WTC11 (cell line): ENCODE results near the gene HSPA1B. TPM values are rescaled to one million over a fixed set of nuclear protein-coding genes. Genes with fewer than 3 reads are reported as not detected.

Experiments used
- ATAC-seq: fragments of 200-7000 bp; cut with Tn5 transposase; 2 replicates; pipeline ENCODE4 v1.10.0; 2021; ENCODE audit warnings: mild to moderate bottlenecking, moderate library complexity
- CTCF ChIA-PET: fragments of 300-600 bp; sonication (Branson Sonifier 250); formaldehyde crosslinking; loops from one replicate; lab custom pipeline; 2021; ENCODE audit warnings: antibody characterized with exemption; lab: Charles Lee
- POLR2A ChIA-PET: fragments of 350-600 bp; sonication (Branson Sonifier 250); formaldehyde crosslinking; loops from one replicate; lab custom pipeline; 2021; ENCODE audit warnings: antibody characterized with exemption; lab: Charles Lee
- DNase-seq: peaks from one replicate; pipeline ENCODE4 v3.0.0; 2021; ENCODE audit warnings: low spot score
- H3K27ac Mint-ChIP-seq: 2 replicates; pipeline ENCODE4 v1.8.0; 2021; ENCODE audit warnings: mixed read lengths
- H3K27me3 Mint-ChIP-seq: 2 replicates; pipeline ENCODE4 v1.8.0; 2021; ENCODE audit warnings: low read depth, mild to moderate bottlenecking, moderate library complexity, mixed read lengths
- H3K36me3 Mint-ChIP-seq: 2 replicates; pipeline ENCODE4 v1.8.0; 2021; ENCODE audit warnings: mixed read lengths
- H3K4me1 Mint-ChIP-seq: 2 replicates; pipeline ENCODE4 v1.8.0; 2022; ENCODE audit warnings: mixed read lengths
- H3K4me3 Mint-ChIP-seq: 2 replicates; pipeline ENCODE4 v1.8.0; 2021; ENCODE audit warnings: mild to moderate bottlenecking, moderate library complexity, mixed read lengths
- H3K9me3 Mint-ChIP-seq: 2 replicates; pipeline ENCODE4 v1.8.0; 2021; ENCODE audit warnings: mixed read lengths
- CREB1 ChIP-seq: sonication (generic); formaldehyde crosslinking; IDR thresholded peaks from 2 replicates; pipeline ENCODE4 v1.8.0; 2023; ENCODE audit warnings: mild to moderate bottlenecking, missing genetic modification reagents
- ELF4 ChIP-seq: sonication (generic); formaldehyde crosslinking; IDR thresholded peaks from 2 replicates; pipeline ENCODE4 v1.8.1; 2022; ENCODE audit warnings: low read depth, mild to moderate bottlenecking, moderate library complexity, missing genetic modification reagents
- TCF7 ChIP-seq: sonication (generic); formaldehyde crosslinking; IDR thresholded peaks from 2 replicates; pipeline ENCODE4 v1.8.0; 2022; ENCODE audit warnings: mild to moderate bottlenecking, low read depth, missing genetic modification reagents, moderate library complexity
- TEAD1 ChIP-seq: sonication (generic); formaldehyde crosslinking; IDR thresholded peaks from 2 replicates; pipeline ENCODE4 v1.8.0; 2022; ENCODE audit warnings: mild to moderate bottlenecking, missing genetic modification reagents
- TEAD4 ChIP-seq: sonication (generic); formaldehyde crosslinking; IDR thresholded peaks from 2 replicates; pipeline ENCODE4 v1.8.0; 2022; ENCODE audit warnings: mild to moderate bottlenecking, missing genetic modification reagents
- ZNF138 ChIP-seq: sonication (generic); formaldehyde crosslinking; conservative IDR thresholded peaks from 2 replicates; pipeline ENCODE4 v1.8.1; 2022; ENCODE audit warnings: mild to moderate bottlenecking, moderate library complexity, missing genetic modification reagents
- ZNF416 ChIP-seq: fragments of 250-450 bp; sonication (Bioruptor Pico); IDR thresholded peaks from 2 replicates; pipeline ENCODE4 v1.9.0; 2021; ENCODE audit warnings: mild to moderate bottlenecking, inconsistent platforms
- total RNA-seq: library from RNA; stranded (reverse); gene quantifications from 3 replicates; pipeline ENCODE4 v1.2.3, GENCODE V29; 2021
- TF ChIP-seq, protein P1 (sequence below): sonication (generic); formaldehyde crosslinking; IDR thresholded peaks from 2 replicates; pipeline ENCODE4 v1.8.1; 2022; ENCODE audit warnings: low read depth, missing genetic modification reagents, borderline replicate concordance
- TF ChIP-seq, protein P2 (sequence below): sonication (generic); formaldehyde crosslinking; IDR thresholded peaks from 2 replicates; pipeline ENCODE4 v1.8.1; 2022; ENCODE audit warnings: mild to moderate bottlenecking, missing genetic modification reagents, moderate library complexity, borderline replicate concordance
- TF ChIP-seq, protein P3 (sequence below): sonication (generic); formaldehyde crosslinking; IDR thresholded peaks from 2 replicates; pipeline ENCODE4 v1.8.1; 2023; ENCODE audit warnings: mild to moderate bottlenecking, missing genetic modification reagents
- TF ChIP-seq, protein P4 (sequence below): sonication (generic); formaldehyde crosslinking; IDR thresholded peaks from 2 replicates; pipeline ENCODE4 v1.8.0; 2022; ENCODE audit warnings: mild to moderate bottlenecking, missing genetic modification reagents
- TF ChIP-seq, protein P5 (sequence below): fragments of 250-450 bp; sonication (Bioruptor Pico); IDR thresholded peaks from 2 replicates; pipeline ENCODE4 v1.9.0; 2021; ENCODE audit warnings: mild to moderate bottlenecking, borderline replicate concordance
- TF ChIP-seq, protein P6 (sequence below): fragments of 250-450 bp; sonication (Bioruptor Pico); conservative IDR thresholded peaks from 2 replicates; pipeline ENCODE4 v1.9.0; 2021; ENCODE audit warnings: mild to moderate bottlenecking
- TF ChIP-seq, protein P7 (sequence below): sonication (generic); formaldehyde crosslinking; IDR thresholded peaks from 2 replicates; pipeline ENCODE4 v1.8.1; 2022; ENCODE audit warnings: low read depth, mild to moderate bottlenecking, moderate library complexity, missing genetic modification reagents, borderline replicate concordance
- TF ChIP-seq, protein P8 (sequence below): sonication (generic); formaldehyde crosslinking; IDR thresholded peaks from 2 replicates; pipeline ENCODE4 v1.8.0; 2022; ENCODE audit warnings: mild to moderate bottlenecking, missing genetic modification reagents

The HSPA1B gene
- total RNA-seq, 1 experiment from 2014 or later = 75.3 TPM

DNA sequence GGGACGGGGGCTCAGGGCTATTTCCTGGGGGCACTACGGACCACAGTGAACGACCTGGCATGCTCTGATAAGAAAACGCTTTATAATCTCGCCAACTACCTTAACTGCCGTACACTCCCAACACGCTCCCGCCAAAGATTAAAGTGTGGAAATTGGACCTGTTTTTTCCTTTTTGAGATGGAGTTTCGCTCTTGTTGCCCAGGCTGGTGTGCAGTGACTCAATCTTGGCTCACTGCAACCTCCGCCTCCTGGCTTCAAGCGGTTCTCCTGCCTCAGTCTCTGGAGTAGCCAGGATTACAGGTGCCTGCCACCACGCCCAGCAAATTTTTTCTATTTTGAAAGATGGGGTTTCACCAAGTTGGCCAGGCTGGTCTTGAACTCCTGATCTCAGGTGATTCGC, 51.6 kb downstream of the HSPA1B start:
- Mint-ChIP-seq H3K36me3 (peaks cover 36% of the 10 kb centered on the region), H3K4me3 (peak overlapping the region; percentile 48), H3K4me1 (peaks cover 6% of the 10 kb centered on the region), H3K27ac (peak overlapping the region; percentile 94), H3K9me3 (no peaks in the 10 kb centered on the region), H3K27me3 (no peaks in the 10 kb centered on the region)
- TF ChIP-seq TEAD4 (no peak), ZNF416 (CRISPR knock-in tag) (no peak), ELF4 (no peak), CREB1 (no peak), TCF7 (CRISPR knock-in tag) (no peak), ZNF138 (no peak), TEAD1 (no peak)
- TF ChIP-seq, protein P1, sequence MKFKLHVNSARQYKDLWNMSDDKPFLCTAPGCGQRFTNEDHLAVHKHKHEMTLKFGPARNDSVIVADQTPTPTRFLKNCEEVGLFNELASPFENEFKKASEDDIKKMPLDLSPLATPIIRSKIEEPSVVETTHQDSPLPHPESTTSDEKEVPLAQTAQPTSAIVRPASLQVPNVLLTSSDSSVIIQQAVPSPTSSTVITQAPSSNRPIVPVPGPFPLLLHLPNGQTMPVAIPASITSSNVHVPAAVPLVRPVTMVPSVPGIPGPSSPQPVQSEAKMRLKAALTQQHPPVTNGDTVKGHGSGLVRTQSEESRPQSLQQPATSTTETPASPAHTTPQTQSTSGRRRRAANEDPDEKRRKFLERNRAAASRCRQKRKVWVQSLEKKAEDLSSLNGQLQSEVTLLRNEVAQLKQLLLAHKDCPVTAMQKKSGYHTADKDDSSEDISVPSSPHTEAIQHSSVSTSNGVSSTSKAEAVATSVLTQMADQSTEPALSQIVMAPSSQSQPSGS (CRISPR knock-in tag) = no peak
- TF ChIP-seq, protein P2, sequence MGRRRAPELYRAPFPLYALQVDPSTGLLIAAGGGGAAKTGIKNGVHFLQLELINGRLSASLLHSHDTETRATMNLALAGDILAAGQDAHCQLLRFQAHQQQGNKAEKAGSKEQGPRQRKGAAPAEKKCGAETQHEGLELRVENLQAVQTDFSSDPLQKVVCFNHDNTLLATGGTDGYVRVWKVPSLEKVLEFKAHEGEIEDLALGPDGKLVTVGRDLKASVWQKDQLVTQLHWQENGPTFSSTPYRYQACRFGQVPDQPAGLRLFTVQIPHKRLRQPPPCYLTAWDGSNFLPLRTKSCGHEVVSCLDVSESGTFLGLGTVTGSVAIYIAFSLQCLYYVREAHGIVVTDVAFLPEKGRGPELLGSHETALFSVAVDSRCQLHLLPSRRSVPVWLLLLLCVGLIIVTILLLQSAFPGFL = no peak
- TF ChIP-seq, protein P3, sequence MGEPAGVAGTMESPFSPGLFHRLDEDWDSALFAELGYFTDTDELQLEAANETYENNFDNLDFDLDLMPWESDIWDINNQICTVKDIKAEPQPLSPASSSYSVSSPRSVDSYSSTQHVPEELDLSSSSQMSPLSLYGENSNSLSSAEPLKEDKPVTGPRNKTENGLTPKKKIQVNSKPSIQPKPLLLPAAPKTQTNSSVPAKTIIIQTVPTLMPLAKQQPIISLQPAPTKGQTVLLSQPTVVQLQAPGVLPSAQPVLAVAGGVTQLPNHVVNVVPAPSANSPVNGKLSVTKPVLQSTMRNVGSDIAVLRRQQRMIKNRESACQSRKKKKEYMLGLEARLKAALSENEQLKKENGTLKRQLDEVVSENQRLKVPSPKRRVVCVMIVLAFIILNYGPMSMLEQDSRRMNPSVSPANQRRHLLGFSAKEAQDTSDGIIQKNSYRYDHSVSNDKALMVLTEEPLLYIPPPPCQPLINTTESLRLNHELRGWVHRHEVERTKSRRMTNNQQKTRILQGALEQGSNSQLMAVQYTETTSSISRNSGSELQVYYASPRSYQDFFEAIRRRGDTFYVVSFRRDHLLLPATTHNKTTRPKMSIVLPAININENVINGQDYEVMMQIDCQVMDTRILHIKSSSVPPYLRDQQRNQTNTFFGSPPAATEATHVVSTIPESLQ (CRISPR knock-in tag) = no peak
- TF ChIP-seq, protein P4, sequence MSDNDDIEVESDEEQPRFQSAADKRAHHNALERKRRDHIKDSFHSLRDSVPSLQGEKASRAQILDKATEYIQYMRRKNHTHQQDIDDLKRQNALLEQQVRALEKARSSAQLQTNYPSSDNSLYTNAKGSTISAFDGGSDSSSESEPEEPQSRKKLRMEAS (CRISPR knock-in tag) = no peak
- TF ChIP-seq, protein P5, sequence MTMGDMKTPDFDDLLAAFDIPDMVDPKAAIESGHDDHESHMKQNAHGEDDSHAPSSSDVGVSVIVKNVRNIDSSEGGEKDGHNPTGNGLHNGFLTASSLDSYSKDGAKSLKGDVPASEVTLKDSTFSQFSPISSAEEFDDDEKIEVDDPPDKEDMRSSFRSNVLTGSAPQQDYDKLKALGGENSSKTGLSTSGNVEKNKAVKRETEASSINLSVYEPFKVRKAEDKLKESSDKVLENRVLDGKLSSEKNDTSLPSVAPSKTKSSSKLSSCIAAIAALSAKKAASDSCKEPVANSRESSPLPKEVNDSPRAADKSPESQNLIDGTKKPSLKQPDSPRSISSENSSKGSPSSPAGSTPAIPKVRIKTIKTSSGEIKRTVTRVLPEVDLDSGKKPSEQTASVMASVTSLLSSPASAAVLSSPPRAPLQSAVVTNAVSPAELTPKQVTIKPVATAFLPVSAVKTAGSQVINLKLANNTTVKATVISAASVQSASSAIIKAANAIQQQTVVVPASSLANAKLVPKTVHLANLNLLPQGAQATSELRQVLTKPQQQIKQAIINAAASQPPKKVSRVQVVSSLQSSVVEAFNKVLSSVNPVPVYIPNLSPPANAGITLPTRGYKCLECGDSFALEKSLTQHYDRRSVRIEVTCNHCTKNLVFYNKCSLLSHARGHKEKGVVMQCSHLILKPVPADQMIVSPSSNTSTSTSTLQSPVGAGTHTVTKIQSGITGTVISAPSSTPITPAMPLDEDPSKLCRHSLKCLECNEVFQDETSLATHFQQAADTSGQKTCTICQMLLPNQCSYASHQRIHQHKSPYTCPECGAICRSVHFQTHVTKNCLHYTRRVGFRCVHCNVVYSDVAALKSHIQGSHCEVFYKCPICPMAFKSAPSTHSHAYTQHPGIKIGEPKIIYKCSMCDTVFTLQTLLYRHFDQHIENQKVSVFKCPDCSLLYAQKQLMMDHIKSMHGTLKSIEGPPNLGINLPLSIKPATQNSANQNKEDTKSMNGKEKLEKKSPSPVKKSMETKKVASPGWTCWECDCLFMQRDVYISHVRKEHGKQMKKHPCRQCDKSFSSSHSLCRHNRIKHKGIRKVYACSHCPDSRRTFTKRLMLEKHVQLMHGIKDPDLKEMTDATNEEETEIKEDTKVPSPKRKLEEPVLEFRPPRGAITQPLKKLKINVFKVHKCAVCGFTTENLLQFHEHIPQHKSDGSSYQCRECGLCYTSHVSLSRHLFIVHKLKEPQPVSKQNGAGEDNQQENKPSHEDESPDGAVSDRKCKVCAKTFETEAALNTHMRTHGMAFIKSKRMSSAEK = no peak
- TF ChIP-seq, protein P6, sequence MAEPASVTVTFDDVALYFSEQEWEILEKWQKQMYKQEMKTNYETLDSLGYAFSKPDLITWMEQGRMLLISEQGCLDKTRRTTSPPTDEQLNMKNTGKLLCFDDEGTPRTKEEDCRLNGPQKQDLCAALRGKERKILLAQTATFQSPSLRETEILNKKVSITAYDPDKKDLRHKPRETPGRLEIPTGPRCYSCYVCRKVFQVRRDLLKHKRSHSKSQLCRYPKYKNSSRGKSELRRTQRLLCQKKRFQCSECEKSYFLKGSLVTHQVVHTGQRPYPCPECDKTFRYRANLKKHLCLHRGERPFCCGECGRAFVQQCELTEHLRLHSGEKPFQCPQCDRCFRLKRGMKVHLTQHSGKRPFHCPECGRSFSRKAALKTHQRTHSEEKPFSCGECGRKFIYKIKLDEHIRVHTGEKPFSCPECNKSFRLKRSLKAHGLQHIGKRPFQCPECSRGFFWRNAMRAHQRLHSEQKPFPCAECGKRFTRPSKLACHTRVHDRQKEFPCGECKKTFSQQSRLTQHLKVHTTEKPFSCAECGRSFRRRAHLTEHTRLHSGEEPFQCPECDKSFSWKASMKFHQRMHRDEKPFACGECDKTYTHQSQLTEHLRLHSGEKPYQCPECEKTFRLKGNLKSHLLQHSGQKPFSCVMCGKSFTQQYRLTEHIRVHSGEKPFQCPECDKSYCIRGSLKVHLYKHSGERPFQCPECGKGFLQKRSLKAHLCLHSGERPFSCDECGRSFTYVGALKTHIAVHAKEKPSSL = no peak
- TF ChIP-seq, protein P7, sequence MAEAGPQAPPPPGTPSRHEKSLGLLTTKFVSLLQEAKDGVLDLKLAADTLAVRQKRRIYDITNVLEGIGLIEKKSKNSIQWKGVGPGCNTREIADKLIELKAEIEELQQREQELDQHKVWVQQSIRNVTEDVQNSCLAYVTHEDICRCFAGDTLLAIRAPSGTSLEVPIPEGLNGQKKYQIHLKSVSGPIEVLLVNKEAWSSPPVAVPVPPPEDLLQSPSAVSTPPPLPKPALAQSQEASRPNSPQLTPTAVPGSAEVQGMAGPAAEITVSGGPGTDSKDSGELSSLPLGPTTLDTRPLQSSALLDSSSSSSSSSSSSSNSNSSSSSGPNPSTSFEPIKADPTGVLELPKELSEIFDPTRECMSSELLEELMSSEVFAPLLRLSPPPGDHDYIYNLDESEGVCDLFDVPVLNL = no peak
- TF ChIP-seq, protein P8, sequence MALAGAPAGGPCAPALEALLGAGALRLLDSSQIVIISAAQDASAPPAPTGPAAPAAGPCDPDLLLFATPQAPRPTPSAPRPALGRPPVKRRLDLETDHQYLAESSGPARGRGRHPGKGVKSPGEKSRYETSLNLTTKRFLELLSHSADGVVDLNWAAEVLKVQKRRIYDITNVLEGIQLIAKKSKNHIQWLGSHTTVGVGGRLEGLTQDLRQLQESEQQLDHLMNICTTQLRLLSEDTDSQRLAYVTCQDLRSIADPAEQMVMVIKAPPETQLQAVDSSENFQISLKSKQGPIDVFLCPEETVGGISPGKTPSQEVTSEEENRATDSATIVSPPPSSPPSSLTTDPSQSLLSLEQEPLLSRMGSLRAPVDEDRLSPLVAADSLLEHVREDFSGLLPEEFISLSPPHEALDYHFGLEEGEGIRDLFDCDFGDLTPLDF (CRISPR knock-in tag) = no peak
- DNase-seq (no peak), ATAC-seq (no peak)
- ChIA-PET CTCF (interaction anchor here (0.8 to 2.1 kb wide), 5 partner anchors 9 to 189 kb away, joined by 3 to 7 read pairs (median 3); partner anchors contain the start of gene NEU1), POLR2A (no interaction called here)

Other genes with a start within 250 kb of the HSPA1B start
- 1.0 to 1.5 TPM (median 1.3 TPM) in 3 replicates for gene LTB, start 245.3 kb upstream of the HSPA1B start, total RNA-seq
- 0.34 to 0.66 TPM in 2 of 3 replicates, not detected in the other for gene LST1, start 241.5 kb upstream of the HSPA1B start, total RNA-seq
- gene NCR3, start 234.7 kb upstream of the HSPA1B start, total RNA-seq = not detected in 3 replicates
- gene AIF1, start 212.5 kb upstream of the HSPA1B start, total RNA-seq = 5.4 to 8.5 TPM (median 7.1 TPM) in 3 replicates
- gene PRRC2A, start 207.0 kb upstream of the HSPA1B start, total RNA-seq = 372 to 381 TPM (median 373 TPM) in 3 replicates
- 366 to 410 TPM (median 396 TPM) in 3 replicates for gene BAG6, start 175.1 kb upstream of the HSPA1B start, total RNA-seq
- 3.5 to 4.6 TPM (median 4.3 TPM) in 3 replicates for gene APOM, start 171.8 kb upstream of the HSPA1B start, total RNA-seq
- gene C6orf47, start 167.0 kb upstream of the HSPA1B start, total RNA-seq = 14.0 to 16.3 TPM (median 14.3 TPM) in 3 replicates
- gene GPANK1, start 162.7 kb upstream of the HSPA1B start, total RNA-seq = 24.3 to 29.1 TPM (median 26.4 TPM) in 3 replicates
- 153 to 183 TPM (median 161 TPM) in 3 replicates for gene CSNK2B, start 161.7 kb upstream of the HSPA1B start, total RNA-seq
- gene LY6G5B, start 157.8 kb upstream of the HSPA1B start, total RNA-seq = 10.7 to 15.7 TPM (median 11.0 TPM) in 3 replicates
- gene LY6G5C, start 146.7 kb upstream of the HSPA1B start, total RNA-seq = 0.98 to 1.6 TPM (median 1.0 TPM) in 3 replicates
- 28.6 to 30.3 TPM (median 29.8 TPM) in 3 replicates for gene ABHD16A, start 124.4 kb upstream of the HSPA1B start, total RNA-seq
- not detected in 3 replicates for gene LY6G6F, start 120.9 kb upstream of the HSPA1B start, total RNA-seq
- not detected in 3 replicates for gene LY6G6D, start 112.4 kb upstream of the HSPA1B start, total RNA-seq
- 0.21 to 0.35 TPM in 2 of 3 replicates, not detected in the other for gene LY6G6C, start 106.0 kb upstream of the HSPA1B start, total RNA-seq
- gene MPIG6B, start 104.4 kb upstream of the HSPA1B start, total RNA-seq = 0.09 to 0.11 TPM (median 0.11 TPM) in 3 replicates
- gene DDAH2, start 98.4 kb upstream of the HSPA1B start, total RNA-seq = 62.2 to 67.3 TPM (median 65.8 TPM) in 3 replicates
- 229 to 244 TPM (median 230 TPM) in 3 replicates for gene CLIC1, start 91.2 kb upstream of the HSPA1B start, total RNA-seq
- 43.1 to 62.3 TPM (median 56.1 TPM) in 3 replicates for gene MSH5, start 87.7 kb upstream of the HSPA1B start, total RNA-seq
- gene SAPCD1, start 65.1 kb upstream of the HSPA1B start, total RNA-seq = 13.3 to 16.9 TPM (median 13.7 TPM) in 3 replicates
- 1.2 to 1.8 TPM (median 1.4 TPM) in 3 replicates for gene VWA7, start 50.4 kb upstream of the HSPA1B start, total RNA-seq
- 147 to 177 TPM (median 161 TPM) in 3 replicates for gene VARS1, start 32.0 kb upstream of the HSPA1B start, total RNA-seq
- 104 to 121 TPM (median 119 TPM) in 3 replicates for gene LSM2, start 20.8 kb upstream of the HSPA1B start, total RNA-seq
- gene HSPA1L, start 12.5 kb upstream of the HSPA1B start, total RNA-seq = 1.2 to 2.1 TPM (median 1.9 TPM) in 3 replicates
- gene HSPA1A, start 12.2 kb upstream of the HSPA1B start, total RNA-seq = 57.2 to 80.1 TPM (median 75.8 TPM) in 3 replicates
- 42.6 to 44.8 TPM (median 42.8 TPM) in 3 replicates for gene NEU1, start 35.1 kb downstream of the HSPA1B start, total RNA-seq
- 3.1 to 3.5 TPM (median 3.5 TPM) in 3 replicates for gene SLC44A4, start 51.3 kb downstream of the HSPA1B start, total RNA-seq
- gene EHMT2, start 70.0 kb downstream of the HSPA1B start, total RNA-seq = 137 to 169 TPM (median 168 TPM) in 3 replicates
- 24.0 to 46.2 TPM (median 44.1 TPM) in 3 replicates for gene ZBTB12, start 74.3 kb downstream of the HSPA1B start, total RNA-seq
- gene C2, start 100.0 kb downstream of the HSPA1B start, total RNA-seq = 1.3 TPM in 3 replicates
- gene CFB, start 118.4 kb downstream of the HSPA1B start, total RNA-seq = 1.4 to 2.7 TPM (median 1.4 TPM) in 3 replicates
- 73.8 to 88.7 TPM (median 79.0 TPM) in 3 replicates for gene NELFE, start 131.2 kb downstream of the HSPA1B start, total RNA-seq
- 80.0 to 84.0 TPM (median 81.8 TPM) in 3 replicates for gene SKIC2, start 131.4 kb downstream of the HSPA1B start, total RNA-seq
- 13.8 to 16.5 TPM (median 15.7 TPM) in 3 replicates for gene DXO, start 144.4 kb downstream of the HSPA1B start, total RNA-seq
- gene C4A, start 154.3 kb downstream of the HSPA1B start, total RNA-seq = 3.8 to 5.2 TPM (median 4.2 TPM) in 3 replicates
- 3.7 to 5.1 TPM (median 5.0 TPM) in 3 replicates for gene C4B, start 187.1 kb downstream of the HSPA1B start, total RNA-seq
- 1.2 to 1.5 TPM (median 1.4 TPM) in 3 replicates for gene CYP21A2, start 210.7 kb downstream of the HSPA1B start, total RNA-seq